Measurements from ENCODE around the gene GGTA1.

- TF ChIP-seq CTCF (IDR thresholded peaks at IDR 0.05; ENCODE audit: low read depth, low read length, poor library complexity, severe bottlenecking): no peak
- no peak for TF ChIP-seq EZH2phosphoT487 (IDR thresholded peaks at IDR 0.05; ENCODE audit: borderline replicate concordance, low read length)
Observed at GRCh38 chr9:121541256-121541655, 41.6 kb upstream of the GGTA1 start.

Data from DOHH2 (cell line).